GM21825 (cell line): Measurements from ENCODE around the gene FBXO46.

Experiments used
- ATAC-seq: cut with Tn5 transposase; IDR thresholded peaks from one replicate; pipeline ENCODE4 v1.9.1; 2021; ENCODE audit warnings: mild to moderate bottlenecking, moderate library complexity; ENCODE audit not compliant: unreplicated experiment

FBXO46 gene

GRCh38 chr19:45730368-45731288 is at the start of gene FBXO46:
TSS of gene FBXO46 (minus strand) at chr19:45730896. CDS start at chr19:45713495, 17,401 bp downstream.
- ATAC-seq = peak; percentile 90

DNA sequence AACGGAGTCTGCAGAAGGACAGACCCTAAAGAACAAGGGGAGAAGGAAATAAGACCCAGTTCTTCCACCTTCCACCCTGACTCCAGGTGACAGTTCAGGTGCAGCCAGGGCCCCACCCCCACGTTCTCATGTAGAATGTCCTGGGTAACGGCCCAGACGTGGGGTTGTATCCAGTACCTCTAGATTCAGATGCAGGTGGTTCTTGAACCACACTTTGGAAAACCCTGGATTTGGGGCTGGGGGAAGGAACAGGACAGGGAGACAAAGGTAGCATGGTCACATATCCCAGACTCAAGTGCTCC is 49.4 kb upstream of the FBXO46 start:
- ATAC-seq = no peak

- peak; percentile 83 for ATAC-seq
Observed at GRCh38 chr19:45779231-45780145, 48.8 kb upstream of the FBXO46 start.

DNA sequence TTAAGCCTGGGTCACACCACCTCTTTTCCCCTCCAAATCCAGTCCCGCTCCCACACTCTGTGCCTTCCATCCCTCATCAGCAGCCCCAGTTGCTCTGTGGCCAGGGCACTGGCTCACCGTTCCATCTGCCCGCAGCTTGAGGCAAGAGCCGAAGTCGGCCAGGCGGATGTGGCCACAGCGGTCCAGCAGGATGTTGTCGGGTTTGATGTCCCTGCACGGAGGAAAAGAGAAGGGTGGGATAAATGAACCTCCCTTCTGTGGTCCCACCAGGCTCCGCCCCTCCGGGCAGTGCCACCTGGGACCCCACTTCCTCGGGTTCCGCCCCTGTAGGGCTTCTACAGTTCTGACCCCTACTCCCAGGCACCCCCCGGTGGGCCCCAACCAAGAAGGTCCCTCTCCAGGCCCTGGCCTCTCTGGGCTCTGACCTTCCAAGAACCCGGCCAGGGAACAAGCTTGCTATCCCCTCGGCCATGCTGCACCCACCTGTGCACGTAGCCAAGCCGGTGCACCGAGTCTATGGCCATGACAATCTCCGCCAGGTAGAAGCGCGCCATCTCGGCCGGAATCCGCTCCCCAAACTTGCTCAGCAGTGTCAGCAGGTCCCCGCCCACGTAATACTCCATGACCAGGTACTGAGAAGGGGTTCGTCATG is 47.4 kb upstream of the FBXO46 start:
- no peak for ATAC-seq

- ATAC-seq = no peak
Observed at GRCh38 chr19:45777395-45777961, 46.8 kb upstream of the FBXO46 start.

DNA sequence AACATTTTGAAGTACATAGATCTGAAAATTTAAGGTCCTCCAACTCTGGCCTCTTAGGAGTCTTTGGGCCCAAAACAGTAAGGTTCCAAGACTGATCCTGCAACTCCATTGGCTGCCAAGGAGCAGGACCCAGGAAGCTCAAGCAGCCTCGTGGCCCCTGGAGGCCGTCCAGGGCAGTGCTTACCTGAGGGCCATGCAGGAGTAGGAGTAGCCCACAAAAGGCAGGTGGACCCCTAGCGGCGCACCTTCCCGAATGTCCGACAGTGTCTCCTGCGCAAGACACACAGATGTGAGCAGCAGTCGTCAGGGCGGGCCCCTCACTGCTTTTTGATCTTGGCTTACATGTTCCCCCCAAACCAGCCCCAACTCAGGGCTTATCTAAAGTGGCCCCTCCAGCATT is 44.1 kb upstream of the FBXO46 start:
- no peak for ATAC-seq

GRCh38 chr19:45773384-45773783 is 42.7 kb upstream of the FBXO46 start:
- no peak for ATAC-seq

DNA sequence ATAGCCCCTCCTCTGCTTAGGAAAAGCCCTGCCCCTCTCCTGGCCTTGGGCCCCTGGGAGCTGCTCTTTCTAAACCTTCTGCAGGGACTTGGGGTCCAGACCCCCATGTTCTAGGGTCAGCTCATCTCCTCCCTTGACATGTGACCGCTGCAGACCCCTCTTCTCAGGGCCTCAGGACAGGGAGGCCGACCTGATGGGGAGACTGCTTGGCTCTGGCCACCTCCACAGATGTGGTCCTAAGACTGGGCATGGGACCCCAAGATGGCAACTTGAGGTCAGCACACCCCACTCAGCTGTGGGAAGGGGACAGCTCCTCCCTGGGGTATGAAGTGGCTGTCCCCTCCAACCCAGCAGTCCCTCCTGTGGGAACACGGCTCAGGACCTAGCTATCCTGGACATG is 42.2 kb upstream of the FBXO46 start:
- ATAC-seq = no peak

DNA sequence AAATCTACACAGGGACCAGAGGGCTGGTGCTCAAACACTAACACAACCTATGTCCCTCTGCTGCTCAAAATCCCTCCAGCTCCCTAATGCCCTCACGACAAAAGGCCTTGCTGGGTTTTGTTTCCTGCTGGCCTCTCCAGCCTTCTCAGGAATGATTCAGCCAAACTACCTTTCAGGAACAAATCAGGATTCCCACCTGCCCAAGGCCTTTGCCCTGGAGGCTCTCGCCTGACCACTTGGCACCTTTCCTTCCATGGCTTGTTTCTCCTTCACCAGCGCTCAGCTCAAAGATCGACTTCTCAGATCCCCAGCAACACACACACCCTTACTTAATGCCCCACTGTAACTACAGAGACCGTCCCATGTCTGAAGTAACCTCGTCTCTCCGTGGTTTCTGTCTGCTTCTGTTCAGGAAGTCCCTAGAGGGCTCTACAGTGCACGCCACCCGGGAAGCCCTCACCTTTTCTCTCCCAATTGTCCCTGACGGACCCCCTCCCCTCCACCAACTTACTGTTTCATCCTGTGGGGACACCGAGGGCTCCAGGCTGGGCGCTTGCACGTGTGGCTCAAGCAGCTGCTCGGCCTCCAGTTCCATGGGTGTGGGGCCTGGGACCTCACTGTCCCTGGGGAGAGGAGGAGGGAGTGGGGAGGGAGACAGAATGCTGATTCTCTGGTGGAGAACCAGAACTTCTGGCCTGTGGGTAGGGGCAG is 41.6 kb upstream of the FBXO46 start:
- ATAC-seq = no peak

GRCh38 chr19:45771311-45771933 is 40.7 kb upstream of the FBXO46 start:
- ATAC-seq = no peak

GRCh38 chr19:45770192-45771101 is 39.8 kb upstream of the FBXO46 start:
- peak; percentile 52 for ATAC-seq

DNA sequence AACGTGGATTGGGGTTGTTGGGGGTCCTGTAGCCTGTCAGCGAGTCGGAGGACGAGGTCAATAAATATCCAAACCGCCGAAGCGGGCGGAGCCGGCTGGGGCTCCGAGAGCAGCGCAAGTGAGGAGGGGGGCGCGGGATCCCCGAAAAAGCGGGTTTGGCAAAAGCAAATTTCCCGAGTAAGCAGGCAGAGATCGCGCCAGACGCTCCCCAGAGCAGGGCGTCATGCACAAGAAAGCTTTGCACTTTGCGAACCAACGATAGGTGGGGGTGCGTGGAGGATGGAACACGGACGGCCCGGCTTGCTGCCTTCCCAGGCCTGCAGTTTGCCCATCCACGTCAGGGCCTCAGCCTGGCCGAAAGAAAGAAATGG is 39.1 kb upstream of the FBXO46 start:
- ATAC-seq = no peak

DNA sequence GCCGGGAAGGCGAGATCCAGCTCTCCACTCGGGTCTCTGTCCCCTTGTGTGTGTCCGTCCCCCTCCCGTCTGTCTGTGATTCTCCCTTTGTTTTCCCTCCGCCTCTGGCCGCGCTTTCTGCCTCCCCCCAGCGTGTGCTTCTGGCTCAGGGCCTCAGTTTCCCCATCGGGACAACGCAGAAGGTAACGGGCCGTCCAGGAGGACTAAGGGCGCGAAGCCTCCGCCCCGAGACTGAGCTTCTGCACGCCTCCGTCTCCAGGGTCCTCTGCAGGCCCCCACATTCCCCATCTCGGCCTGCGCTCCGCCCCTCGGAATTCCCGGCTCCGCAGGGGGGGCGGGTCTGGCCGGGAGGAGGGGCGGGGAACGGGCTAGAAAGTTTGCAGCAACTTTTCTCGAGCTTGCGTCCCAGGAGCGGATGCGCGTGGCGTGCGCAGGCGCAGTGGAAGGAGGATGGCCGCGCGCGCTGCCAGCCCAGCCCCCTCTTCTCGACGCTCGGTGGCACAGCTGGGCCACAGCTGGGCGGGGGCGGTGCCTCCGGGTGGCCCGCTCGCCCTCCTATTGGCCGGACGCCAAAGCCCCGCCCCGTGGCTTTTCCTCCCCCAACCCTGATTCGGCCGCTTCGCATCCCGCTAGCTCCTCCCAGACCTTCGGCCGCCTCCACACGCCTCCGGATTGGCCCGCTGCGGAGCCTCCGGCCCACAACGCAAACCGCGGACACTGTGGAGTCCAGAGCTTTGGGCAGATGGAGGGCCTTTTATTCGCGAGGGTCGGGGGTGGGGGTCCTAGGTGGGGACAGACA is 38.5 kb upstream of the FBXO46 start, which contains the start of gene SIX5:
SIX5 (minus strand) TSS at position 269 of the 799 bp plus-strand sequence. CDS start 408 bp downstream, outside the sequence.
- ATAC-seq = peak; percentile 43

DNA sequence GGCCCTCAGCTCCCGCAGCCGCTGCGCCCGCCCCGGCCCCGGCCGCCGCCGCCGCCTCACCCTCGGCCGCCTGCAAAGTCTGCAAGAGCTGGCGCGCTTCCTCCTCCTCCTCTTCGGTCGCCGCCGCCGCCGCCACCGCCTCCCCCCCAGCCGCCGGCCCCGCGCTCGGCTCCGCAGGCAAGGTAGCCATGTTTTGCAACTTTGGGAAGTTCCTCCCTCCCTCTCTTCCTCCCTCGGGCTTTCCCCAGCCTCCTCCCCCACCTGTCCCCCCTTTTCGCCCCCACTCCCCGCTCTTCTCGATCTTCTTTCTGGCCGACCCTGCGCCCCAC is 37.9 kb upstream of the FBXO46 start:
- no peak for ATAC-seq

GRCh38 chr19:45767881-45768654 is 37.4 kb upstream of the FBXO46 start:
- ATAC-seq = no peak

DNA sequence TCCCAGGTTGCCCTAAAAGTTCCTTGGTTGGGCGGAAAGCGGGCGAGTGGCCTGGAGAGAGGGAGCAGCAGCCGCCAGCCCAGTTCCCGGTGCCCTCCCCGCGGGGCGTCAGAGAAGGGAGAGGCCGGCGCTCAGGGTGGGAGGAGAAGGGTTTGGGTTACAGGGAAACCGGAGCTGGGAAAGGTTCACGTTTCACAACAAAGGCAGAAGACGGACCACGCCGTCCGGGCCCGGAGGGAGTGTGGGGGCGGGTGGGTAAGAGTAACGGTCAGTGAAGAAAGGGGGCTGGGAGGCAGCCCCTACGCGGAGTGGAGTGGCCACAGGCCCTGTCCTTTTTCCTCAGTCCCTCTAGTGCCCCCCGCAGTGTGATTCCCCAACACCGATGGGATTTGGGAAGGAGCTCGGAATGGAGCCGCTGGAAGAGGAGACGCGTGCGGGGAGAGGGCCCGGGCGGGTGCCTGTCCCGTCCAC is 36.7 kb upstream of the FBXO46 start:
- ATAC-seq = no peak

DNA sequence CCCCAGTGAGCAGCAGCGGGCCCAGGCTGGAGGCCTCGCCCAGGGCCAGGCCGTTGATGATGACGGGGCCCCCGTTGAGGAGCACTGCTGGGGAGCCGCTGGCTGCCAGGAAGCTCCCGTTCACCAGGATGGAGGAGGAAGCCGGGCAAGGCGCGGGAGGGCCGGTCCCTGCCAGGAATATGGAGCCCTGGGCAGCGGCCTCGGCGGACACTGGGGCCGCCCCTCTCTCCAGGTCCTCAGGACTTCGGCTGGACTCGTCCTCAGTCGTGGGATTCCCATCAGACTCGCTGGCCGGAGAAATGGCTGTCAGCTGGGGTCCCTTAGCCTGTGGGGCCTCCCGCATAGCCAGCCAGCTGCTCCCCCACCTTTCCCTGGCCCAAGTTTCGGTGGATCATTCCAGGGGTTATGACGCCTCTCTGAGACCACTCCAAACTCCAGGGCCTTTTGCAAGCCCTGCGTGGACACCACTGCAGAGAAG is 36.2 kb upstream of the FBXO46 start:
- no peak for ATAC-seq
